ENCODE data around the gene ZC3H12A. TPM values are rescaled to one million over a fixed set of nuclear protein-coding genes. Genes with fewer than 3 reads are reported as not detected.

Gene ZC3H12A
- total and polyA plus RNA-seq, 10 of the 15 experiments (the other 5 are each of a cell fraction or from before 2014, with no cell fraction given): 0.35 to 30.2 (median 13.8) TPM

DNA sequence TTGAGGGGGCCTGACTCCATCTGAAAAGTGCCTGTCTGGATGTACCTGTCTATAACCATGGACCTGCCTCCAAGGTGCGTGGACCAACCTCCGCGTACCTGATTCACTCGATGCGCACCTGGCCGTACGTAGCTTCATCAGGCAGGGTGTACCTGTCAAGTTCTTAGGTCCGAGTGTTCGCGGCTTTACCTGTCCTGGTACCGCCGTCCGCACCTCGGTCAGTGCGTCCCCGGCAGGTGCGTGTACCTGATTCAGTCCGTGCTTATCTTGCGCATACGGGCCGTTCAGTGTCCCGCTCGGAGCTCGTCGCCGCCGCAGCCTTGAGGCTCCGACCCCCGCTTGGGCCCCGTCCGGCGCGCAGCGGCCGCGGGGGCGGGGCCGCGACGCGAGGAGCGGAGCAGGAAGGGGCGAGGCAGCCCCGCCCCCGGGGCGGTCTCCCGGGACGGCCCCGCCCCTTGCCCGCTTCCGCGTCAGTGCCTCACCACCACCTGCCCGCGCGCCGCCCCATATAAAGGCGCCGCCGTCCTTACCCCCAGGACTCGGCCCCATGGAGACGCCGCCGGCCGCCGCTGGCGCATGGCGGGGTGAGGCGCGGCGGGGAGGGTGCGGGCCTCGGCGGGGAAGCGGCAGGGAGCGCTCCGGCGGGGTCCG, at the start of gene ZC3H12A (continued):
- peak; percentile 47 for TF ChIP-seq KLF5 (IDR thresholded peaks at IDR 0.05; ENCODE audit: partially characterized antibody)
- TF ChIP-seq NR2F1 (conservative IDR thresholded peaks at IDR 0.05): 0 out of 2 replicates have a peak, but pooled peaks have one; percentile 48
- peak; percentile 72 for TF ChIP-seq HDAC6 (IDR thresholded peaks at IDR 0.05; ENCODE audit: unreplicated experiment)
- peak; percentile 61; the same call in 1 of the 2 replicates for TF ChIP-seq SIN3A (IDR thresholded peaks at IDR 0.05; ENCODE audit: low read depth, low read length)
- TF ChIP-seq TAF1 (IDR thresholded peaks at IDR 0.05; ENCODE audit: borderline replicate concordance, low read depth, low read length): peak; percentile 92
- TF ChIP-seq, protein P1, sequence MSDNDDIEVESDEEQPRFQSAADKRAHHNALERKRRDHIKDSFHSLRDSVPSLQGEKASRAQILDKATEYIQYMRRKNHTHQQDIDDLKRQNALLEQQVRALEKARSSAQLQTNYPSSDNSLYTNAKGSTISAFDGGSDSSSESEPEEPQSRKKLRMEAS (IDR thresholded peaks at IDR 0.05; ENCODE audit: low read depth, low read length): no peak
- TF ChIP-seq TBL1XR1 (IDR thresholded peaks at IDR 0.05; ENCODE audit: low read depth, low read length): no peak
- peak; percentile 73 for TF ChIP-seq DPF2 (IDR thresholded peaks at IDR 0.05)
- TF ChIP-seq NFIC (IDR thresholded peaks at IDR 0.05; ENCODE audit: low read depth, low read length): no peak
- TF ChIP-seq JUND (IDR thresholded peaks at IDR 0.05; ENCODE audit: low read depth, low read length): 0 out of 2 replicates have a peak, but pooled peaks have one; percentile 8
- peak; percentile 92 for TF ChIP-seq BACH1 (IDR thresholded peaks at IDR 0.05; ENCODE audit: borderline replicate concordance)
- 0 out of 2 replicates have a peak, but pooled peaks have one; percentile 13 for TF ChIP-seq NBN (IDR thresholded peaks at IDR 0.05)
- no peak for TF ChIP-seq MYC (IDR thresholded peaks at IDR 0.05; ENCODE audit: insufficient read depth, insufficient read length, insufficient replicate concordance, low read length, severe bottlenecking)
- peak; percentile 41; the same call in 1 of the 2 replicates for TF ChIP-seq NR2C1 (IDR thresholded peaks at IDR 0.05)
- TF ChIP-seq HCFC1 (IDR thresholded peaks at IDR 0.05; ENCODE audit: low read length): peak; percentile 33; the same call in 1 of the 2 replicates
- 0 out of 2 replicates have a peak, but pooled peaks have one; percentile 6 for TF ChIP-seq MEF2A (IDR thresholded peaks at IDR 0.05; ENCODE audit: insufficient read depth, low read depth, low read length)
- TF ChIP-seq CHD1 (IDR thresholded peaks at IDR 0.05; ENCODE audit: low read depth, low read length): no peak
- peak in 1 of 2 experiments; percentile 70; a peak in 2 of 3 replicates for TF ChIP-seq EGR1 (IDR thresholded peaks at IDR 0.05; ENCODE audit: borderline replicate concordance in 1 of 2, low read depth in 2 of 2, low read length in 2 of 2)
- no peak for TF ChIP-seq FOXK2 (IDR thresholded peaks at IDR 0.05)
- TF ChIP-seq IRF4 (IDR thresholded peaks at IDR 0.05; ENCODE audit: low read depth, low read length): no peak
- TF ChIP-seq GATAD2B (conservative IDR thresholded peaks at IDR 0.05; ENCODE audit: low read depth): peak; percentile 90

Measured in GM12878 (cell line).